Tibial nerve (tissue), 4 donors: ENCODE results near the gene ANKS6.

Experiments
- EP300 ChIP-seq, 2 donors: sonication (generic); formaldehyde crosslinking; IDR thresholded peaks; one replicate each; pipeline ENCODE4 v1.6.1; 2017; ENCODE audit warnings: antibody characterized with exemption in 2 of 2, mild to moderate bottlenecking in 1 of 2
- TF ChIP-seq, protein P1 (sequence below), 5 experiments: fragments of 200-600 bp in 3 of 5; fragments of 450-650 bp in 2 of 5; sonication (generic) in 3 of 5; IDR thresholded peaks; one replicate each; pipeline ENCODE4 v1.5.1; 2016 to 2019; ENCODE audit warnings: antibody characterized with exemption in 5 of 5, mild to moderate bottlenecking in 3 of 5, moderate library complexity in 2 of 5

- TF ChIP-seq, protein P1, sequence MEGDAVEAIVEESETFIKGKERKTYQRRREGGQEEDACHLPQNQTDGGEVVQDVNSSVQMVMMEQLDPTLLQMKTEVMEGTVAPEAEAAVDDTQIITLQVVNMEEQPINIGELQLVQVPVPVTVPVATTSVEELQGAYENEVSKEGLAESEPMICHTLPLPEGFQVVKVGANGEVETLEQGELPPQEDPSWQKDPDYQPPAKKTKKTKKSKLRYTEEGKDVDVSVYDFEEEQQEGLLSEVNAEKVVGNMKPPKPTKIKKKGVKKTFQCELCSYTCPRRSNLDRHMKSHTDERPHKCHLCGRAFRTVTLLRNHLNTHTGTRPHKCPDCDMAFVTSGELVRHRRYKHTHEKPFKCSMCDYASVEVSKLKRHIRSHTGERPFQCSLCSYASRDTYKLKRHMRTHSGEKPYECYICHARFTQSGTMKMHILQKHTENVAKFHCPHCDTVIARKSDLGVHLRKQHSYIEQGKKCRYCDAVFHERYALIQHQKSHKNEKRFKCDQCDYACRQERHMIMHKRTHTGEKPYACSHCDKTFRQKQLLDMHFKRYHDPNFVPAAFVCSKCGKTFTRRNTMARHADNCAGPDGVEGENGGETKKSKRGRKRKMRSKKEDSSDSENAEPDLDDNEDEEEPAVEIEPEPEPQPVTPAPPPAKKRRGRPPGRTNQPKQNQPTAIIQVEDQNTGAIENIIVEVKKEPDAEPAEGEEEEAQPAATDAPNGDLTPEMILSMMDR (IDR thresholded peaks at IDR 0.05): no peak
- TF ChIP-seq EP300 (IDR thresholded peaks at IDR 0.05): no peak
These were observed 41.2 kb downstream of the ANKS6 start for GRCh38 chr9:98755006-98755618.
